GM18909 (cell line): ENCODE results near the gene SEC24C.
A peak's percentile ranks its signal among the peaks of the same experiment; 100 is the strongest.
"Not testable (repeated sequence)": the region's sequence is repeated elsewhere in the genome, so short reads cannot be mapped to it uniquely, and the experiment has no call there.

ENCODE experiments used
- ATAC-seq: cut with Tn5 transposase; IDR thresholded peaks from one replicate; pipeline ENCODE4 v1.9.1; 2021; ENCODE audit warnings: mild to moderate bottlenecking; ENCODE audit not compliant: unreplicated experiment, poor library complexity

The SEC24C gene

DNA sequence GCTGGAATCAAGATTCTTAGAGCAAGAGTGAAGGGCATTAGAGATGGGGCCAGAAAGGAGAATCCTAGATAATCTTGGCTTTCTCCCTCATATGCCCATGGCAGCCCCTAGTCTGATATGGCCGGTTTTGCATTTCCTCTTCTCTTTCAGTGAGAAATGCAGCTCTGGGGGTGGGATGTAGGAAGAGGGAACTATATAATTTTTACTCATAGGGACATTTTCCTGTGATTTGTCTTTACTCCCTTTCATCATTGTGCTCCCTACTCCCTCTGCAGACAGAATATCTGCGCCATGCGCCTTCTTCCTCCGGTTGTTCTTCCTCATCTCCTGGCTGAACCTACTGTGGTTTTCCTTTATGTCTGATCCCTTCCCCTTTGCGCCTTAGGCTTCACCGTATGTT, 20.9 kb downstream of the SEC24C start:
- no peak for ATAC-seq

DNA sequence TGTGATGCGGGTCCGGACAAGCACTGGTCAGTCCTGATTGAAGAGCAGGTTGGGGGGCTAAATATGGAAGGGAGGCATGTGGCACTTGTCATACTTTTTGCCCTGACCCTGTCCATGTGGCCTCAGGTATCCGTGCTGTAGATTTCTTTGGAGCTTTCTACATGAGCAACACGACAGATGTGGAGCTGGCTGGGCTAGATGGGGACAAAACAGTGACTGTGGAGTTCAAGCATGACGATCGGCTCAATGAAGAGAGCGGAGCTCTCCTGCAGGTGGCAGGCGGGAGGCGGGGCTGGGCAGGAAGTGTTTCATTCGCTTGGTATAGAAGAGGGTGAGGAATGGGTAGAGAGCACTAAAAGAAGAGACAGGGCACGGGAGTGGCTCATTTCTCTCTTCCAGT, 24.7 kb downstream of the SEC24C start:
- ATAC-seq = no peak

DNA sequence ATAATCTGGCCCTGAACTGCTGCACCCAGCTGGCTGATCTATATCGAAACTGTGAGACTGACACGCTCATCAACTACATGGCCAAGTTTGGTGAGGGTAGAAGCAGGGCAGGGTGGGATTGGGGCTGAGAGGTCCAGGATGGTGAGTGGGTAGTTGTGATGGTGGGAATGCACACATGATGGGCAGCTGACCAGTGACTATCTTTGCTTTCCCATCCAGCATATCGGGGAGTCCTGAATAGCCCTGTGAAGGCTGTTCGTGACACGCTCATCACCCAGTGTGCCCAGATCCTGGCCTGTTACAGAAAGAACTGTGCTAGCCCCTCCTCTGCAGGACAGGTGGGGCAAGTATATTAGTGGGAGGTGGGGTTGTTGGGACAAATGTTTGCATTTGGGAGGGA, 25.2 kb downstream of the SEC24C start:
- ATAC-seq = no peak

DNA sequence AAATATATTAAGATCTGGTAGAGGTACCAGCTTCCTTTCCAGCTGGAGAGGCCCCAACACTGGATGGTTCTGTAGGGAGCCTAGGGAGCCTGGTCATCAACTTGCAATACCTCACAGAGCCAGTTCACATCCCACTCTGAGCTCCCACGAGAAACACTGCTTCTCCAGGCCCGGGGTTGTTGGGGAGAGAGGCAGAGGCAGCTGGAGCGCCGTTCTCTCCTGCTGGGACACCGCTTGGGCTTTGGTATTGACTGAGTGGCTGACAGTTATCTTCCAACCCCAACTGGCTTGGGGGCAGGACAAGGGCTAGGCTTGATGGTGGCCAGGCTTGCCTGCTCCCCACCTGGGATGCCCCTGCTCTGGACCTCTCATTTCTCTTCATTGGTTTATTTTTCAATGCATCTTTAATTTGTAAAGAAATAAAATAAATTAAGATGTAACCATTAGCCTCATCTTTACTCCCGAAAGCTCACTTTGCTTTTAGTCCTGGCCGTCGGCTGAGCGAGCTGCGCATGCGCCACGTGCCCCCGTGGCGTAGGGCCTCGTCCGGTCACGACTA, 27.6 kb downstream of the SEC24C start:
- ATAC-seq = peak; percentile 16

DNA sequence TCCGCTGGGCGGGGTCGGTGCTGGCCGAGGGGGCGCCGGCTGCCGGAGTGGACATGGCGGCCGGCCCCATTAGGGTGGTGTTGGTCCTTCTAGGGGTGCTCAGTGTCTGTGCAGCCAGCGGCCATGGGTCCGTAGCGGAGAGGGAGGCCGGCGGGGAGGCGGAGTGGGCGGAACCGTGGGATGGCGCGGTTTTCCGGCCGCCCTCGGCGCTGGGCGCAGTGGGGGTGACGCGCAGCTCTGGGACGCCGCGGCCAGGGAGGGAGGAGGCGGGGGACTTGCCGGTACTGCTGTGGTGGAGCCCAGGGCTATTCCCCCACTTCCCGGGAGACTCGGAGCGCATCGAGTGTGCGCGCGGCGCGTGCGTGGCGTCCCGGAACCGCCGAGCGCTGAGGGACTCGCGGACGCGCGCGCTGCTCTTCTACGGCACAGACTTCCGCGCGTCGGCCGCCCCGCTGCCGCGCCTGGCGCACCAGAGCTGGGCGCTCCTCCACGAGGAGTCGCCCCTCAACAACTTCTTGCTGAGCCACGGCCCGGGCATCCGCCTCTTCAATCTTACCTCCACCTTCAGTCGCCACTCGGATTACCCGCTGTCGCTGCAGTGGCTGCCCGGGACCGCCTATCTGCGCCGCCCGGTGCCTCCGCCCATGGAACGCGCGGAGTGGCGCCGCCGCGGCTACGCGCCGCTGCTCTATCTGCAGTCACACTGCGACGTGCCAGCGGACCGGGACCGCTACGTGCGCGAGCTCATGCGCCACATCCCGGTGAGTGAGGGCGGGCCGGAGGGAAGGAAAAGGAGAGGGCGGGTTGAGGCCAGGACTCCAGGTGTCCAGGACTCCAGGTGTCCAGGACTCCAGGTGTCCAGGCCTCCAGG, 28.3 kb downstream of the SEC24C start:
- ATAC-seq = peak; percentile 67

DNA sequence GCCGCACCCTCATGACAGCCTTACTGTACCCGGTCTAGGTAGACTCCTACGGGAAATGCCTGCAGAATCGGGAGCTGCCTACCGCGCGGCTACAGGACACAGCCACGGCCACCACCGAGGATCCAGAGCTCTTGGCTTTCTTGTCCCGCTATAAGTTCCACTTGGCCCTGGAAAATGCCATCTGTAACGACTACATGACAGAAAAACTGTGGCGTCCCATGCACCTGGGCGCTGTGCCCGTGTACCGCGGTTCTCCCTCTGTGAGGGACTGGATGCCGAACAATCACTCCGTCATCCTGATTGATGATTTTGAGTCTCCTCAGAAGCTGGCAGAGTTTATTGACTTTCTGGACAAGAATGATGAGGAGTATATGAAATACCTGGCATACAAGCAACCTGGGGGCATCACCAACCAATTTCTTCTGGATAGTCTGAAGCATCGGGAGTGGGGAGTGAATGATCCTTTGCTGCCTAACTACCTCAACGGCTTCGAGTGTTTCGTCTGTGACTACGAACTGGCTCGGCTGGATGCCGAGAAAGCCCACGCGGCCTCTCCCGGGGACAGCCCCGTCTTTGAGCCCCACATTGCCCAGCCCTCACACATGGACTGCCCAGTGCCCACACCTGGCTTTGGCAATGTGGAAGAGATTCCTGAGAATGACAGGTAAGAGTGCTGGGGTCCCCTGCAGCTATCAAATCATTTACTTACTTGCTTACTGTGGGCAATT, 29.1 kb downstream of the SEC24C start:
- ATAC-seq = peak; percentile 2

DNA sequence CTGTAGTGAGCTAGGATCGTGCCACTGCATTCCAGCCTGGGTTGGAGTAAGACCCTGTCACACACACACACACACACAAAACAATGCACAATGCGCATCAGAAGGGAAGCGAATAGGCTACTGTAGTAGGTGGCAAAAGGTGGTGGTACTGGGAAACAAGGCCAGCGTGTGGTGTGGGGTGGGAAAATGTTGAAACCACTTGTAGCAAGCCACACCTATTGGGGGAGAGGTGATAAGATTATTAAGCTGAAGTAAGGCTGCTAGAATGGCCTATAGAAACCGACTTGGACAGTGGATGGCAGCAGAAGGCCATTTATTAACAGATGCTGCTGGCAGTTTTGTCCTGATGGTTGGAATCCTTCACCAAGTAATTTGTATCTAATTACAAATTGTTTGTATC, 30.5 kb downstream of the SEC24C start:
- ATAC-seq = no peak

DNA sequence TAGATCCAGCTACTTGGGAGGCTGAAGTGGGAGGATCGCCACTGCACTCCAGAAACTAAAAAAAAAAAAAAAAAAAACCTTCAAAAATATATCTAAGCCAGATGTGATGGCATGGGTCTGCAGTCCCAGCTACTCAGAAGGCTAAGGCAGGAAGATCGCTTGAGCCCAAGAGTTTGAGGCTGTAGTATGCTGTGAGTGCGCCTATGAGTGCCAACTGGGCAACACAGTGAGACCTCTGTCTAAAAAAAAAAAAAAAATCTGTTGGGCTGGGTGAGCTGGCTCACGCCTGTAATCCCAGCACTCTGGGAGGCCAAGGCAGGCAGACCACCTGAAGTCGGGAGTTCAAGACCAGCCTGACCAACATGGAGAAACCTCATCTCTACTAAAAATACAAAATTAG, 34.8 kb downstream of the SEC24C start:
- ATAC-seq = no peak

DNA sequence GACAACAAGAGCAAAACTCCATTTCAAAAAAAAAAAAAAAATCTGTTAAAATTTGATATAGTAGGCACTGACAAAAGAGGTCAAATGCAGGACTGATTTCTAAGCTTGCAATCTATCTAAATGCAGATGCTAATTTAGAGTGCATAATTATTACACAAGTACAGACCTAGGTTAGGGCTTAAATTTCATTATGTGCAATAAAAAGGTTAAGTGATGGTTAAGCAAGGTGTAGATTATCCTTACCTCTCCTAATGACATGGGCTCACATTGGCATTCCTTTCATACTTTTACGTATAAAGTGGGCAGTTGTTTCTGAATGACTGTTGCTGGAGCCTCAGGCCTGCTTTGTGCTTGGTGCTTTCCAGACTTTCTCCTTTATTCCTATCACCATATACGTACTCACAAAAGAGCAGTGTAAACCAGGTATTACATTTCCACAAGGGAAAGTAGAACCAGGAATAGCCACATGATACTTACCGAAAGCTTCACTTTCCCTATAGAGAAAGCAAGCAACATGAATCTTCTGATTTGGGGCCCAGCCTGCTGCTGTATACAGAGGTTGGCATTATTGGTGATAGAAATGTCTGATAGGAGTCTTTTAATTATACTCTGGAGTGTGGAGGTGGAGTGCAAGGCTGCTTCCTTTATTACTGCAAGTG, 35.5 kb downstream of the SEC24C start:
- no peak for ATAC-seq

DNA sequence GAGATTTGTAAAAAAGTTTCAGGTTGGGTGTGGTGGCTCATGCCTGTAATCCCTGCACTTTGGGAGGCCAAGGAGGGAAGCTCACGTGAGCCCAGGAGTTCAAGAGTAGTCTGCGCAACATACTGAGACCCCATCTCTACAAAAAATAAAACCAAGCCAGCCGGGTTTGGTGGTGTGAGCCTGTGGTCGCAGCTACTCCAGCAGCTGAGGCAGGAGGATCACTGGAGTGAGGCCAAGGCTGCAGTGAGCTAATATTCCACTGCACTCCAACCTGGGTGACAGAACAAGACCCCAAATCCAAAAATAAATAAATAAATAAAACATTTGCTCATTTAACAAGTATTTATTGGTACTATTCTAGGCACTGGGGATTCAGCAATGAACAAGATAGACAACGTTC, 36.1 kb downstream of the SEC24C start:
- ATAC-seq = no peak

DNA sequence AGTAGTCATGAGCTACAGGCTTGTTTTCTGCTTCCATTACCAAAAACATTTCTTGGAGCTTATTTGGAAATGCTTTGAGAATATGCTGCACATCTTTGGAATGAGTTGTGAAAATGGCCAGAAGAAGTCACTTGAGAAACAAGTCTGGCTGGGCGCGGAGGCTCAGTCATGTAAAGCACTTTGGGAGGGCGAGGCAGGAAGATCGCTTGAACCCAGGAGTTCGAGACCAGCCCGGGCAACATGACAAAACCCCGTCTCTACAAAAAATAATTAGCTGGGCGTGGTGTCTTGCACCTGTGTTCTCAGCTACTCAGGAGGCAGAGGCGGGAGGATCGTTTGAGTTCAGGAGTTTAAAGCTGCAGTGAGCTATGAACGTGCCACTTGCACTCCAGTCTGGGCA, 36.8 kb downstream of the SEC24C start:
- ATAC-seq = no peak

DNA sequence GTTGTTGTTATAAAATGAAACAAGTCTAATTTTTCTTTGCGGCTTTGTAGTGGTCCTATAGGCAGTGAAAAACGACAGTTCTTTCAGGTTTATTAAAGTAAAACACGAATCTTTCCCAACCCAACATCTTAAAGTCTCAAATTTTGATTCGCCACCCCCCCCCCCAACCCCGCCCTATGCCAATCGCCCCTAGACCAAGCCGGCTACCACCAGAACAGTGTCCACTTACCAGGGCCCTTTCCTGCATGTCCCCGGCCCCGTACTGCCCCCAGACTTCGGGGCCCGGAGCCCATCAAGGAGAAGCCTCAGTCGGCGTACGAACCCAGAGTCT, 37.3 kb downstream of the SEC24C start:
- ATAC-seq = no peak

DNA sequence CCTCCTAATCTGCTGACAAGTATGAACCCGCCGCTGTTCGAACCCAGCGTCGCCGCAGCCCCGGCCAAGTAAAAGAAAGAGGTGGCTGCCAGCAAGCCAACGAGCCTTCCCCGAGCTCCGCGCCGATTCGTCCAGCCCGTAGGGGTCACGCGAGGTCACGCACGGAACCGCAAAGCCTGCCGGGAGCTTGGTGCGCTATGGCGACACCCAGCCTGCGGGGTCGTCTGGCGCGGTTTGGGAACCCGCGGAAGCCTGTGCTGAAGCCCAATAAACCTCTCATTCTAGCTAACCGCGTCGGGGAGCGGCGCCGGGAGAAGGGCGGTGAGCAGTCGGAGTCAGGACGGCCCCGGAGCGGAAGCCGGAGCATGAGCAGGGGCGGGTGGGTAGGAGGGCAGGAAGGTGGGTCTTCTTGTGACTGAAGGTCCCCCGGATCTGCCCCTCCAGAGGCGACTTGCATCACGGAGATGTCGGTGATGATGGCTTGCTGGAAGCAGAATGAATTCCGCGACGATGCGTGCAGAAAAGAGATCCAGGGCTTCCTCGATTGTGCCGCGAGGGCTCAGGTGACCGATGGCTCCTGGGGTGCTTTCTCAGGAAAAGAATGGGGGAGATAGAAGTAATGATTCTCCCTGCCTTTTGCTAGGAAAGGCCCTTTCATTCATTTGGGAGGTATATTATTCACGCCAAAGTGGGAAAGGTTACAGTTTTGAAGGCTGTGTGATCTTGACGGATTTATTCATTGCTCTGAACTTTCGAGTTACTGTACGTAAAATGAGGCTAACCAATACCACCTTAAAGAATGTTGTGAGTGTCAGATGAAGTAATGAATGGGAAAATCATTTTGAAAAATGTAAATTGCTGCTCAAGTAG, 37.9 kb downstream of the SEC24C start, which contains the start of gene CHCHD1:
Gene CHCHD1, plus strand, starts transcription at position 170 of the 870 bp plus-strand sequence. Its CDS starts 28 bp downstream, at position 198.
- peak; percentile 61 for ATAC-seq

DNA sequence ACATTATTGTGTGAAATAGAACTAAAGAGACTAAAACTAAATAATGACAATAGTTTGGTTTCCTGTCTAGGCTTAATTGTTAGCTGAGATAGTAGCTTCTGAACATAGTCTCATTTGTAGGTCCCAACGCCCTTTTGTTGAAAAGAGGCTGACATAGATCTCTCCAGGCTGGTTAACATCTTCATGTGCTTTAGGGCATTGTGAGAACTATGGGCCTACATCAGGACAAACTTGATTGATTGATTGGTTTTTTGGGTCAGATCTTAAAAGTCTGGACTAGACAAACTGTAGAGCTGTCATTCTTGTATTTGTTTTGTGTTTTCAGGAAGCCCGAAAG, 38.5 kb downstream of the SEC24C start:
- ATAC-seq = no peak

DNA sequence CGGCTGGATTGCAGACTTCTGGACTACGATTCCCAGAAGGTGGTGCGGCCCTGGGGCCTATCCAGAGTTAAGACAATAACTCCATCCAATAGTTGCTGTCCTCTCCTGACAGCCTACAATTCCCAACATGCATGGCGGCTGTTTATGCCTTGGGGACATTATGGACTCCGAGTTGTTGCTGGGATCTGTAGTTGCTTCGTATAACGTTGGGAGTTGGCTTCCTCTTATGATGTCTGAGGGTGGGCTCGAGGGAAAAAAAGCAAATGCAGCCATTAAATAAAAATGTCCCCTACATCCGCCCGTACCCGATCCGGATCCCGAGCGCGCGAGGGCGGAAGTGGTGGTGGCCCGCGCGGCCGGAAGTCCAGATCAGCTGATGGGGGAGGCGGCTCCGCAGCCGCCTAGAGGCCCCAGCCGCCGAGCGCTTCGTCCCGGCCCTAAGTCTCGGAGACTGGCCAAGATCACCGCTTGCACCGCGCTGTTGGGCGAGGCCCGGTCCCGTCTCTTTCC, 41.1 kb downstream of the SEC24C start, which contains the start of gene ZSWIM8:
Gene ZSWIM8, plus strand, starts transcription at position 396 of the 510 bp plus-strand sequence. CDS start 273 bp downstream, outside the sequence.
- ATAC-seq = peak; percentile 75

DNA sequence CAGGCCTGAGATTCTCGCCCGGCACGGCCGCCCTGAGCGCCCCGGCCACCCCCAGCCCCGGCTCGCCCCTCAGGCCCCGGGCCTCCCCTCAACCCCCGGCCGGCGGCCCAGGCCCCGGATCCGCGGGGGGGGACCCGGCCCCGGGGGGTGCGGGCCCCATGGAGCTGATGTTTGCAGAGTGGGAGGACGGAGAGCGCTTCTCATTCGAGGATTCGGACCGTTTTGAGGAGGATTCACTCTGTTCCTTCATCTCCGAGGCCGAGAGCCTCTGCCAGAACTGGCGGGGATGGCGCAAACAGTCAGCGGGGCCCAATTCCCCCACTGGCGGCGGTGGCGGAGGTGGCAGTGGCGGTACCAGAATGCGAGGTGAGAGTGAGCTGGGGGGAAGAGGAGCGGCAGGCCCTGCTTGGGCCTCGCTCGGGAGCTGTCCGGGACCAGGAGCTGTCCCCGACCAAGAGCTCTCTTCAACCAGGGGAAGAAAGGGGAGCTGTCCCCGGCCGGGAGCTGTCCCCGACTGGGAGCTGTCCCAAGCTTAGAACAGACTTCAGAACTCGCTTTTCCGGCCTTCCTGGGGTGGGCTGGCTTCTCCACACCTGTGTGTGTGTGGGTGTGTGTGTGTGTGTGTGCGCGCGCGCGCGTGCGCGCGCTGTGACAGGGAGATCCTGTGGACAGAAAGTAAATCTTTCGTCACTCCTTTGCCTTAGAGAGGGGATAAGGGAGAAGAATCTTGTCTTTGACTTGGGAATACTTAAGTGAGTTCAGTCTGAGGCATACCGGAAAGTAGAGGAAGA, 41.7 kb downstream of the SEC24C start:
- peak; percentile 5 for ATAC-seq

DNA sequence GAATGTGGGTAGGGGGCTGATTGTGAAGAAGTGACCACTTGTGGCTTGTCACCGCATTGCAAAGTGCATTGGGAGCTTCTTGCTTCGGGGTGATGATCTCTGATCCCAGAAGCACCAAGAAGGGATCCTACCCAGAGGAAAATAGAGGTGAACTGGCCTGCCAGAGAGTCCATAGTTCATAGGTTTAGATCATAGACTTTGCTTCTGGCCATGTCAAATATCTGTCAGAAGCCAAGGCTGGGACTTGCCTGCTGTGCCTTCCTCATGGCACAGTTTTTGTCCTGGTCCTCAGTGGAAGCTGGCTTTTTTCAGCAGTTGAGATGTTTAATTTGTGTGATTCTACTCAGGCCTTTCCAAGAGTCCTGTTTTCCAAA, 42.3 kb downstream of the SEC24C start:
- no peak for ATAC-seq

DNA sequence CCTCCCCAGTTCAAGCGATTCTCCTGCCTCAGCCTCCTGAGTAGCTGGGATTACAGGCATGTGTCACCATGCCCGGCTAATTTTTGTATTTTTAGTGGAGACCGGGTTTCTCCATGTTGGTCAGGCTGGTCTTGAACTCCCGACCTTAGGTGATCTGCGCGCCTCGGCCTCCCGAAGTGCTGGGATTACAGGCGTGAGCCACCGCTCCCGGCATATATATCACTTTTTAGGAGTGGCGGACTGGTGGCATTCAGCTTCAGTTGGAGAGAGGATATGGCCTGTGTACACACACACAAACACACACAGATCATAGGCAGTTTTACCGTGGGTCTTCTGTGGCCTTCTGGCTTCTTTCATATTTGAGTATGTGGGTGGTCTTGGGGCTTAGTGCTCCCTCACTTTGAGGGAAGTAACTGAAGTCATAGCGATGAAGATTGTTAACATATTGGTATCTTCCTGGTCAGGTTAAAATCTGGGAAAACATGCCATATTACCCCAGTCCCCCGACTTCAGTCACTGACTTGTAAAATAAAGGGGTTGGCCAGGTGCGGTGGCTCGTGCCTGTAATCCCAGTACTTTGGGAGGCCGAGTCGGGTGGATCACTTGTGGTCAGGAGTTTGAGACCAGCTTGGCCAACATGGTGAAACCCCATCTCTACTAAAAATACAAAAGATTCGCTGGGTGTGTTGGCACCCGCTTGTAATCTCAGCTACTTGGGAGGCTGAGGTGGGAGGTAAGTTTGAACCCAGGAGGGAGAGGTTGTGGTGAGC, 43.0 kb downstream of the SEC24C start:
- not testable (repeated sequence) for ATAC-seq
